HCT116 (cell line): Measurements from ENCODE around the gene GRIP1. TPM values are rescaled to one million over a fixed set of nuclear protein-coding genes. Genes with fewer than 3 reads are reported as not detected.

Experiments used
- ATAC-seq: fragments of 200-7000 bp; cut with Tn5 transposase; 2 replicates; pipeline ENCODE4 v1.9.1; 2020; ENCODE audit warnings: mild to moderate bottlenecking, moderate library complexity
- BruUV-seq: library from RNA; stranded (reverse); fragments of 400-500 nt; replicated peaks from 2 replicates; lab custom pipeline; 2021; lab: Mats Ljungman, UMichigan
- CTCF ChIA-PET: fragments of 300-600 bp; sonication (Branson Sonifier 250); formaldehyde crosslinking; loops from one replicate; lab custom pipeline; 2021; ENCODE audit warnings: antibody characterized with exemption; lab: Charles Lee
- POLR2A ChIA-PET: fragments of 300-600, 350-600 bp; sonication (Branson Sonifier 250); formaldehyde crosslinking; loops from one replicate; lab custom pipeline; 2021; ENCODE audit warnings: antibody characterized with exemption; lab: Charles Lee
- RAD21 ChIA-PET, 2 experiments: fragments of 300-600 bp; sonication (Branson Sonifier 250); formaldehyde crosslinking; loops; one replicate each; lab custom pipeline; 2023; ENCODE audit warnings: low total read pairs in 2 of 2; ENCODE audit not compliant: uncharacterized antibody in 2 of 2, unreplicated experiment in 2 of 2, low non-redundant PET in 1 of 2; lab: Charles Lee
- DNase-seq: peaks from one replicate; pipeline ENCODE4 v3.0.0-alpha.2; 2010; ENCODE audit warnings: low read depth, low spot score
- H2AFZ ChIP-seq: fragments of 200-600 bp; shearing (Covaris generic), sonication (generic); 2 replicates; pipeline ENCODE4 v1.6.1; 2017; ENCODE audit warnings: low read depth, mixed run types, mixed read lengths, antibody characterized with exemption, low read length; ENCODE audit not compliant: poor library complexity, severe bottlenecking
- H3K27ac ChIP-seq: 2 replicates; pipeline ENCODE4 v1.5.1; 2012; ENCODE audit warnings: low read depth, low read length
- H3K27me3 ChIP-seq: fragments of 200-600 bp; sonication (generic); 2 replicates; pipeline ENCODE4 v1.6.1; 2016; ENCODE audit warnings: mixed run types, low read length, mixed read lengths; ENCODE audit not compliant: insufficient read depth
- H3K36me3 ChIP-seq, 2 experiments: fragments of 200-500 bp in 1 of 2; fragments of 200-600 bp in 1 of 2; sonication (Bioruptor generic) in 1 of 2; sonication (generic) in 1 of 2; 2 replicates each; pipeline versions ENCODE4 v1.5.1 to v1.6.1; 2014 to 2016; ENCODE audit warnings: low read length in 2 of 2, inconsistent platforms in 1 of 2, mixed read lengths in 1 of 2, mixed run types in 1 of 2; ENCODE audit not compliant: insufficient read depth in 2 of 2, control insufficient read depth in 1 of 2
- H3K4me1 ChIP-seq, 2 experiments: fragments of 200-600 bp in 1 of 2; sonication (generic) in 1 of 2; 2 replicates each; pipeline versions ENCODE4 v1.5.1 to v1.6.1; 2012 to 2017; ENCODE audit warnings: low read length in 2 of 2, inconsistent platforms in 1 of 2, mild to moderate bottlenecking in 1 of 2, mixed read lengths in 1 of 2, mixed run types in 1 of 2, moderate library complexity in 1 of 2; ENCODE audit not compliant: insufficient read depth in 2 of 2, control insufficient read depth in 1 of 2
- H3K4me2 ChIP-seq: fragments of 200-600 bp; sonication (generic); 2 replicates; pipeline ENCODE4 v1.6.1; 2017; ENCODE audit warnings: mixed run types, low read length, mixed read lengths
- H3K4me3 ChIP-seq, 2 experiments: fragments of 200-600 bp in 1 of 2; sonication (generic) in 1 of 2; replicated peaks in 1 of 2; 2 replicates each; pipeline ENCODE4 v1.5.1; 2011 to 2016; ENCODE audit warnings: low read length in 2 of 2, control low read depth in 1 of 2, low read depth in 1 of 2, mild to moderate bottlenecking in 1 of 2, mixed read lengths in 1 of 2, mixed run types in 1 of 2
- H3K79me2 ChIP-seq: fragments of 200-600 bp; sonication (generic); 2 replicates; pipeline ENCODE4 v1.6.1; 2017; ENCODE audit warnings: mild to moderate bottlenecking, mixed run types, low read length, moderate library complexity, mixed read lengths; ENCODE audit not compliant: insufficient read depth
- H3K9ac ChIP-seq: fragments of 200-600 bp; sonication (generic); 2 replicates; pipeline ENCODE4 v1.6.1; 2016; ENCODE audit warnings: low read length, mixed read lengths
- H3K9me2 ChIP-seq: fragments of 200-600 bp; sonication (generic), shearing (Covaris generic); 2 replicates; pipeline ENCODE4 v1.6.1; 2017; ENCODE audit warnings: mixed run types, mild to moderate bottlenecking, moderate library complexity; ENCODE audit not compliant: insufficient read depth
- H3K9me3 ChIP-seq, 2 experiments: fragments of 200-500 bp in 1 of 2; fragments of 200-600 bp in 1 of 2; sonication (Bioruptor generic) in 1 of 2; sonication (generic) in 1 of 2; 2 replicates each; pipeline ENCODE4 v1.6.1; 2014 to 2017; ENCODE audit warnings: low read length in 2 of 2, mixed read lengths in 2 of 2, inconsistent platforms in 1 of 2, low read depth in 1 of 2, mild to moderate bottlenecking in 1 of 2, mixed run types in 1 of 2, moderate library complexity in 1 of 2; ENCODE audit not compliant: control insufficient read depth in 1 of 2, insufficient read depth in 1 of 2
- H4K20me1 ChIP-seq: fragments of 200-600 bp; sonication (generic), shearing (Covaris generic); 2 replicates; pipeline ENCODE4 v1.6.1; 2017; ENCODE audit warnings: mixed run types, mild to moderate bottlenecking, moderate library complexity; ENCODE audit not compliant: insufficient read depth
- CEBPB ChIP-seq: IDR thresholded peaks from 2 replicates; pipeline ENCODE4 v1.6.1; 2012; ENCODE audit warnings: low read depth
- RAD21 ChIP-seq: IDR thresholded peaks from 2 replicates; pipeline ENCODE4 v1.6.1; 2012; ENCODE audit warnings: low read depth, mild to moderate bottlenecking
- SP1 ChIP-seq: IDR thresholded peaks from 2 replicates; pipeline ENCODE4 v1.6.1; 2012; ENCODE audit warnings: low read depth
- SRF ChIP-seq: IDR thresholded peaks from 2 replicates; pipeline ENCODE4 v1.6.1; 2012; ENCODE audit warnings: low read depth
- TCF7L2 ChIP-seq: IDR thresholded peaks from 2 replicates; pipeline ENCODE4 v1.7.0; 2011; ENCODE audit warnings: borderline replicate concordance, inconsistent platforms; ENCODE audit not compliant: insufficient read depth, insufficient read length; ENCODE audit errors: extremely low read depth
- intact Hi-C: fragments of 100-400 bp; cut with micrococcal nuclease; formaldehyde crosslinking; loops from 2 replicates; pipeline ENCODE4 v1.10.0; 2022
- total RNA-seq: library from RNA; stranded (reverse); gene quantifications from one replicate; pipeline ENCODE4 v1.2.1, GENCODE V29; 2021; ENCODE audit not compliant: unreplicated experiment
- TF ChIP-seq, protein P1 (sequence below): IDR thresholded peaks from 2 replicates; pipeline ENCODE4 v1.6.1; 2012; ENCODE audit warnings: low read depth

Gene GRIP1
- total RNA-seq, 1 experiment from 2014 or later: not detected

DNA sequence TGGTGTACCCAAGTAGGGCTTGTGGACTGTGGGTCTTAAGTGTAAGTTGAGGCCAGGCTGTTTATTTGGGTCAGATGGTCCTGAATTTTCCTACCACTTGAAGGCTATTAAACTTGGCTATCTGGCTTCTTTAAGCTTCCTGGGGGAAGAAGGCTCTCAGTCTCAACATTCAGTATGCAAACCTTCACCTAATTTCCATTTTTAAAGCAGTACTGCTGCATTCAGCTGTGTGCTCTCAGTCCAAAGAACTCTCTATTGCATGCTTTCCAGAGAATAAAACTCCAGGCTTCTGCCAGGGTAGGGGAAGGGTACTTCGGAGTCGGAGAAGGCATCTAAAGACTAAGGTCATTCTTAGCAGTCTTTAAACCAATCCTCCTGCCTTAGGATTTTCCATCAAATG lies 252.2 kb downstream of the GRIP1 start (continued):
- TF ChIP-seq, protein P1, sequence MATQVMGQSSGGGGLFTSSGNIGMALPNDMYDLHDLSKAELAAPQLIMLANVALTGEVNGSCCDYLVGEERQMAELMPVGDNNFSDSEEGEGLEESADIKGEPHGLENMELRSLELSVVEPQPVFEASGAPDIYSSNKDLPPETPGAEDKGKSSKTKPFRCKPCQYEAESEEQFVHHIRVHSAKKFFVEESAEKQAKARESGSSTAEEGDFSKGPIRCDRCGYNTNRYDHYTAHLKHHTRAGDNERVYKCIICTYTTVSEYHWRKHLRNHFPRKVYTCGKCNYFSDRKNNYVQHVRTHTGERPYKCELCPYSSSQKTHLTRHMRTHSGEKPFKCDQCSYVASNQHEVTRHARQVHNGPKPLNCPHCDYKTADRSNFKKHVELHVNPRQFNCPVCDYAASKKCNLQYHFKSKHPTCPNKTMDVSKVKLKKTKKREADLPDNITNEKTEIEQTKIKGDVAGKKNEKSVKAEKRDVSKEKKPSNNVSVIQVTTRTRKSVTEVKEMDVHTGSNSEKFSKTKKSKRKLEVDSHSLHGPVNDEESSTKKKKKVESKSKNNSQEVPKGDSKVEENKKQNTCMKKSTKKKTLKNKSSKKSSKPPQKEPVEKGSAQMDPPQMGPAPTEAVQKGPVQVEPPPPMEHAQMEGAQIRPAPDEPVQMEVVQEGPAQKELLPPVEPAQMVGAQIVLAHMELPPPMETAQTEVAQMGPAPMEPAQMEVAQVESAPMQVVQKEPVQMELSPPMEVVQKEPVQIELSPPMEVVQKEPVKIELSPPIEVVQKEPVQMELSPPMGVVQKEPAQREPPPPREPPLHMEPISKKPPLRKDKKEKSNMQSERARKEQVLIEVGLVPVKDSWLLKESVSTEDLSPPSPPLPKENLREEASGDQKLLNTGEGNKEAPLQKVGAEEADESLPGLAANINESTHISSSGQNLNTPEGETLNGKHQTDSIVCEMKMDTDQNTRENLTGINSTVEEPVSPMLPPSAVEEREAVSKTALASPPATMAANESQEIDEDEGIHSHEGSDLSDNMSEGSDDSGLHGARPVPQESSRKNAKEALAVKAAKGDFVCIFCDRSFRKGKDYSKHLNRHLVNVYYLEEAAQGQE: no peak
- no peak for TF ChIP-seq CEBPB
- TF ChIP-seq TCF7L2: no peak
- TF ChIP-seq SRF: no peak

DNA sequence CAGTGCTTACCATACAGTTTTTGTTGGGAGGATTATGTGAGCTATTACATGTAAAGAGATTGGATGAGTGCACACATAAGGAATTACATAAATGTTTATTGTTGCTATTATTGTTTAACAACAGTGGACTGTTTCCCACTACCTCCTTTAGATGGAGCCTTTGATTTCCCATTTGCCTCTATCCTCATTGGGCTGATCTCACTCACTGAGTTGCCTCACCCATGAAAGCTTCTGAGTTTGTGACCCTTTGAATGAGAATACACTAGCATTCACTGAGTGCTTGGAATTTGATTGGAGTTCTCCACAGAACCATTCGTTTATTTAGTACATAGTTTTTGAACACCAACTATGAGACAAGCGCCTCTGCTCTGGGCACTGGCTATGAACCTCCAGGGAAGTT lies 255.6 kb downstream of the GRIP1 start:
- BruUV-seq: no TSS peak
- CTCF ChIA-PET: no interaction called here

More for the DNA sequence above, 255.6 kb downstream of the GRIP1 start:
- H3K27ac ChIP-seq: no peak overlapping the region
- H3K4me2 ChIP-seq: no peak overlapping the region
- ChIA-PET POLR2A (no interaction called here), RAD21 (no interaction called here)
- no peak overlapping the region for H3K9ac ChIP-seq
- no peaks in the 10 kb centered on the region for H3K36me3 ChIP-seq
- peaks cover 37% of the 10 kb centered on the region for H3K27me3 ChIP-seq
- H3K4me3 ChIP-seq: no peak overlapping the region
- no peak overlapping the region for H2AFZ ChIP-seq
- H3K9me2 ChIP-seq: no peaks in the 10 kb centered on the region
- peak; percentile 20; the same call in 1 of the 2 replicates for TF ChIP-seq RAD21
- no peak for TF ChIP-seq SP1
- H4K20me1 ChIP-seq: no peaks in the 10 kb centered on the region
- intact Hi-C loops: no loop called here
- DNase-seq (no peak), ATAC-seq (peak; percentile 38; the same call in 1 of the 2 replicates)
- H3K9me3 ChIP-seq: no peaks in the 10 kb centered on the region
- no peaks in the 10 kb centered on the region for H3K79me2 ChIP-seq
- H3K4me1 ChIP-seq: no peaks in the 10 kb centered on the region
